NCI-H460 (cell line): Measurements from ENCODE around the gene CYP19A1. TPM values are rescaled to one million over a fixed set of nuclear protein-coding genes. Genes with fewer than 3 reads are reported as not detected.

Source experiments
- DNase-seq: peaks from one replicate; pipeline ENCODE4 v3.0.0-alpha.2; 2016; ENCODE audit warnings: low read depth; ENCODE audit errors: extremely low read depth
- total RNA-seq: library from RNA; depleted of rRNA; stranded (reverse); fragments of >200 nt; shearing (Covaris generic); gene quantifications from 2 replicates; pipeline ENCODE4 v1.2.3, GENCODE V29; 2014

CYP19A1 gene
- total RNA-seq, 1 experiment from 2014 or later = 0.79 TPM

GRCh38 chr15:51328926-51329325 is 9.5 kb downstream of the CYP19A1 start:
- DNase-seq = no peak

DNA sequence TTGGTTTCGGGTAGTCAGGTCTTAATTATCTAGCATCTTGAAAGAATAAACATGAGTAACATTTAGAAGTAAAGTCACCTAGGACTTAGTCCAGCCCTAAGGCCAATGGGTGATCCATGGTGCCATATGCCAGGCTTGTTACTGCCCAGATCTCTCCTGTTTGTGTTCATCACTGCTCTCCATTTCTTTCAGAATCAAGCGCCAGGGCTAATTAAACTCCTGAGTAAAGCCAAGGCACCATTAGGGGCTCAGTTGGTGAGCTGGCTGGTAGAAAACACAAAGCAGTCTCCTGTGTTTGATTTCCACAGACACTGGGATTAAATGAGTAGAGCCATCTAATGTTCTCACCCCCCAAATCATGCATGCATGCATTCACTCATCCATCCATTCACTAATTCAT is 11.3 kb downstream of the CYP19A1 start:
- no peak for DNase-seq

- no peak for DNase-seq
Observed at GRCh38 chr15:51325167-51325566, 13.2 kb downstream of the CYP19A1 start.

DNA sequence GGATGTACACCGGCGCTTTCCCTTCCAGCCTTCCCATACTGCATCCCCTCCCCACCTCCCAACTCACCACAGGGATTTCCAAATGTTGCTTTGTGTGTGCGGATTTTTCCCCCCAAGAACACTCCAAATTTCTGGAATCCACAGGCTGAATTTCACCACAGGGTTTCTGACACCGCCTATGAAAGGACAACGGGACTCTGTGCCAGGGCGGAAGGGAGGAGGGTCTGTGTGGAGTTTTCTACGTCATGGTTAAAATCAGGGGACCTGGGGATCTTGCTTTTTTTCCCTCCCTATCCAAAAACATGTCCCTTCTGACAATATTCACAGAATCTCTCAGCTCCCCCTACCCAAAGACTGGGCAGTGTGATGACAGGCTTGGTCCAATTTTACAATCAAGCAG is 14.6 kb downstream of the CYP19A1 start:
- no peak for DNase-seq

- DNase-seq = no peak
Observed at GRCh38 chr15:51322621-51323296, 15.6 kb downstream of the CYP19A1 start.

DNA sequence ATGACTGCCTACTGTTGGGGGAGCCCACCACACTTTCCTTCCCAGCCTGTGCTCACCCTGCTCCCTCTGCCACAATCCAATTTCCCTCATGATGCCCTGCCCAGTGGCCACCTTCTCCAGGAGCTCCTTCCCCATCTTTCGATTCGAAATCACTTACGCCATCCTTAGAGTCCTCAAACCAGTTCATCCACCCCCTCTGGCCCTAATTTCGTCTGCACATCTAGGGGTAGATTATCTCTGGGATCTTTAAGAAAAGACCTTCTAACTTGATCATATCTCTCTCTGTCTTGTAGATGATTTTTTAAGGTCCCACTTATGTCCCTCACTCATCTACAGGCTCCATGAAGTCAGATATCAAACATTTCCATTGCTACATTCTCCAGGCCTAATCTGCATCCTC is 17.1 kb downstream of the CYP19A1 start:
- no peak for DNase-seq

GRCh38 chr15:51320843-51321242 is 17.6 kb downstream of the CYP19A1 start:
- no peak for DNase-seq

DNA sequence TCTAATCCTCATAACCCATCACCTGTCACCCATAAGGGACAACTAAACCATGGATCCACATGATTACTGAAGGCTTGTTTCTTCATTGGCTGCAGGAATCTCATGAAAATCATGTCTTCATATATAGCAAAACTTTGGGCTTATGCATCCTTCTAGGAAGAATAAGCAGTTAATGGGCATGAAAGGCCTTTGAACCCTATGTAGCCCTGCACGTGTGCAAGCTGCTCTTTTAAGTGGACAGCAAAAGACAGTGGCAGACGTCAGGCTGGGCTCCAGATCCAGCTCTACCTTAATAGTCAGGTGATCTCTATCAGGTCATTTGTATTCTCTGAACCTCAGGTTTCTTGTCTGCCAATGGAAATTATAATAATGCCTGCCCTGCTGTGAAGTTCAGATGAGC is 18.9 kb downstream of the CYP19A1 start:
- DNase-seq = no peak

DNA sequence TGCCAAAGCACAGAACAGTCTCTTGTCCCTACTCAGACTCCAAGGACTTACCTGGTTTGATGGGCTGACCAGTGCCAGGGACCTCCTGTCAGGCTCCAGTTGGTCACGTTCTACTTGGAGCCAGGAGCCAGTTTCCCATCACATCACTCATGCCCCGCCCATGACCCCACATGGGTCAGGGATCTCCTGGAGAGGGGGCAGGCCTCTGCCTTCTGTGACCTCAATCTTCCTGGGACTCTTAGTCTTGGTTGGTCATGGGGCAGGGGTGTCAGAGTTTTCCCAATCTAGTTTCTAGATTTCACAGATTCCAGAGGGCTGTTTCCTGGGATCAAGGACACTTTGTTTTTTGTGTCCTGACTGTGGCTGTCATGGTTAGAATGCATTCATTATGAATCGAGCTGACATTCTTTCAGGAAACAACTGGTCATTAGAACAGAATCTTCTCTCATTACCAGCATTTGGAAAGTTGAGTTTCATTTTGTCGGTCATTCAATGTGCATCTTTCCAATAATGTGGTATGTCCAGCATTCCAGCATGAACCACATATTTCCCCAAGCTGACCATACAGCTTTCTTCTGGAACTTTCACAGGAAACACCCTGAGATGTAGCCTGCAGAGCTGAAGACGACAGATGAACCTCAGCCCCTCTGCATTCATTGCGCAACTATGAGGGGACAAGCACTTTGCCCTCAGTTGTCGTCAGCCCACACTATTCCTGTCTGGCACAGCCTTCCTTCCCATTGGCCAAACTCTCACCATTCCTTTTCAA is 19.8 kb downstream of the CYP19A1 start:
- no peak for DNase-seq

DNA sequence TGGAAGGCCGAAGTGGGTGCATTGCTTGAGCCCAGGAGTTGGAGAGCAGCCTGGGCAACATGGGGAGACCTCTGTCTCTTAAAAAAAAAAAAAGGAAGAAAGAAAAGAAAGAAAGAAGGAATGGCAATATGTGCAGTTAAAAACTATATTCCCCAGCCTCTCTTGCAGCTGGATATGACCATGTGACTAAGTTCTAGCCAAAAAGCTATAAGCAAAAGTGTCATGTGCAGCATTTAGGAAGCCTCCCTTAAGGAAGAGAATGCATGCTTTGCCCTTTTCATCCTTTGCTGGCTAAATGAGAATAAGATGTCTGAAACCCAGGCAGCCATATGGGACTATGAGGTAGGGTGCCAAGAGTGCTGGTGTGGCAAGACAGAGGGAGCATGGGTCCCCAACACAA is 21.8 kb downstream of the CYP19A1 start:
- no peak for DNase-seq

DNA sequence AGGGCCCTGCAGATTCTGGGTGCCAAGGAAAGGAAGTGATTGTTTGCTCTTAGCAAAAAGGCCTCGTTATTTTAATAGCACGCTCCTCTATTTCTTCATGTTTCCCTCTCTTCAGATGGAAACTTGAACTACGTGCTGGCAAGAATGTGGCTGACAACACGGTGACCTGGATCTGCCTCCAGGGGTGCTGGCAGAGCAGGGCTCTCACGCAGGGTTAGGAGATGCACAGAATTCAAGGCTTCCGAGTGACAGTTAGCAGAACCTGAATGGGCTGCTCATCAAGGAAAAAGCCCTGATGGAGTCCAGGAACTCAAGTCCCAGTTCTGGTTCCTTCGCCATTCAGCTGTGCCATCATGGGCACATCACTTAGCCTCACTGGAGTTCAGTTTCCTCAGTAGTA is 22.7 kb downstream of the CYP19A1 start:
- no peak for DNase-seq

GRCh38 chr15:51314391-51315337 is 23.7 kb downstream of the CYP19A1 start:
- DNase-seq = no peak

- no peak for DNase-seq
Observed at GRCh38 chr15:51313644-51314280, 24.6 kb downstream of the CYP19A1 start.

DNA sequence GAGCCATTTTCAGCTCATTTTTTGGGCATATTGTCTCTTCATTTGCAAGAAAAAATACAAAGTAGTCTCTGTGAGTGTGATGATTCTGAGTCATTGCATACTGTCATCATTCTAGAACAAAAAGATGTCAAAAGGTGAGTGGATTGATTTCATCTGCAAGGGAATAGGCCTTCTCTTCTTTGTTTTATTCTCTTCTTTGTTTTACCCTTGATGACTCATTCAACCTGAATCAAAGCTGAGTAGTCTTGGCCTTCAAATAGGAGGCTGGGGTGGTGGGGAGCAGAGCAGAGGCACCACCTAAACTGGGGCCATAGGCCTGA is 25.4 kb downstream of the CYP19A1 start:
- no peak for DNase-seq

DNA sequence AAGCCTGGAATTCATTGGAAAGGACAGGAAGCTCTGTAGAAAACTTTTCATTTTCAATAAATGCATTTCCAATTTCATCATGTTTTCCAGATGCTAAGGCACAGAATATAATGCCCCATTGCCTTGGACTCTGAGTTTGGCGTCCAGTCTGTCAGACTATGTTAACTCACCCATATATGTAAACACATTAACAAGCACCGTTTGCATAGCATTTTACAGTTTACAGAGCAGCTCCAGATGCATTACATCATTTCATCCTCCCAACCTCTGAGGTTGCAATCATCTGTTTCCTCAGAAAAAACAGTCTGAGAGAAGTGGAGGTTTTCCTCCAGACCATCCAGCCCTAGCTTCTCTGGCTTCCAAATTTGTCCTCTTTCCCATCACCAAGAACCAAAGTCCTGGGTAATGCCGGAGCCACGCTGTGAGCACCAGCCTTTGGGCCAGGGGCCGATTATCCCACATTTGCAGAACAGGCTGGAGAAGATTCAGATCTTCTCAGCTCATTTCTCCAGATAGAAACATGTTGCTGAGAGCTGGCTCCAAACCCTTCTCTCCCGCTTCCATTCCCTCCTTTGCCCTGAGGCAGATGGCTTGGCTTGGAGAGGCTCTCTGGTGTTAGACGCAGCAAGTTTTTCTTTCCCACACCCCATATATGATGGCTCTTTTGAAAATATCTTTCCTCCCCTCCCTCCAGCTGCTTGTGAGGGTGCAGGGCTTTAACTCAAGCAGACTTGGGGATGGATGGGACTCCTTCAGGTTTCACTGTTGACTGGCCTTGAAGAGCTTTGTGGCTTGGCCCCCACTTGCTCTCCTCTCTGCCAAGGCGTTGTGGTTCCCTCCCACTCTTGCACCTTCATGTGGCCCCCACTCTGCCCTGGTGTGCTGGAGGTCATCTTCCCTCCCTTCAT is 26.0 kb downstream of the CYP19A1 start:
- DNase-seq = no peak

DNA sequence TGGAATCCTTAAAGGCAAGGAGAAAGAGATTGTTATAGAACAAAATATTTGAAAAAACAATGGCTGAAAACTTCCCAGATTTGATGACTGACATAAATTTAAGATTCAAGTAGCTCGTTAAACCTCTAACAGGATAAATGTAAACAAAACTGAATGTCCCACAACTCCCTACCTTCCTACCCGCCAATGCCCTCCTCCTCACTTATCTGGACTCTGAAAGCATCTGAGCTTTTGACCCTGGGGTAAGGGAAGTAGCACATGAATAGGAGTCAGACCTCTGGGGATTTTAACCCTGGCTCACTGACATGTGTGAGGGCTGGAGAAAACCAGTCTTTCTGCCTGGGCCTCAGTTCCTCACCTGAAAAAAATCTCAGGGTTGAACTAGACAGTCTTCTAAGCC is 26.9 kb downstream of the CYP19A1 start:
- DNase-seq = no peak

DNA sequence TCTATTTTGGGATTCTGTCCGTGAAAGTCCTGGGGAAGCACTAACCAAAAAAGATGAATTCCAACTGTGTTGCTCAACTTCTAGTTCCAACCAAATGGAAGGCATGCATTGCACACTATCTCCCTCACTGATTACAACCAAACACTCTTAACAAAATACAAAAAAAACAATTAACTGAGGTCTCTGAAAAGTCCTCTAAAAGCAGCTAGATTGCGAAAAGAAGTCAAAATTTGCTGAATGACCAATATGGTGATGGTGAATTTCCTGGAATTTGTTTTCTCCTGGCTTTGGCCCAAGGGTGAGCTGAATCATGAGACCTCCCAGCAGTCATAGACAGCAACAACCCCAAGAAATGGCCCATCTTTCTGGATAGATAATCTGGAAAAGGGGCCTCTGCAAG is 28.3 kb downstream of the CYP19A1 start:
- DNase-seq = no peak

DNA sequence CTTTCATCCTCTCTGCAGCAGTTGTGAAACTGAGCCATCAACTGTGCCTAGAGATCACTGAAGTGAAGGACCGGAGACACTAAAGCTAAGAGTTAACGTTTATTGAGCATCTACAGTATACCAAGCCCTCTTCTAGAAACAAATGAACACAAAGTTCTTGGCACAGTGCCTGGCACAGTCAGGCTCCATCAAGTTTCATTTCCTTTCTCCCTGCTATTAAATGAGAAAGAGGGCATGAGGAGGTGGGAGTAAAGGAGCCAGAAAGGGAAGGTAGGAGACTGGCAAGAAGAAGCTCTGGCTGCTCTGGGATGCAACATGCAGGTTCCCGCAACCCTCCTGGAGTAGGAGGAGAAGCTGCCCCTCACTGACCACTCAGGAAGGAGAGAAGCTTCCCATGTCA is 30.6 kb downstream of the CYP19A1 start:
- DNase-seq = no peak

- DNase-seq = no peak
Observed at GRCh38 chr15:51307325-51307724, 31.1 kb downstream of the CYP19A1 start.

DNA sequence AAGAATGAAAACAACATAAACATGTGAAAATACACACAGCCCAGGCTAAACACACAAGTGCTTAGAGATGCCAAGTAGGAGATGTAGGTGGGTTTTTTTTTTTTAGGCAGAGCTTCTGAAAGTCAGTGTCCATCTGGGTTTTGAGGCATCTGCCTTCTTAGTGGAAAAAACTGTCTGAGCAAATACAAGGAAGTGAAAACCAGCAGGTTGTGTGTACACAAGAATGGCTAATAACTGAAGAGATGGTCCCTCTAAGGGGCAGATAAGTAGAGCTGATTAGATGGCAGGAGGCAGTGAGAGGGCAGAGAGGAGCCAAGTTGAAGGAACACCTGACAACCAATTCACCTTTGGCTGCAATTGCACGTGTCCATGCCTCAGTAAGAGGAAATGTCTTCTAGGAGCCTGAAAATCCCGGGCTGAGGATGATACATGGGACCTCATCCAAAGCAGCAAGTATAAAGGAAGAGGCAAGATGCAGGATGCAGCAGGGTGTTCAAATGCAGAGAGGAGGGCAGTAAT is 34.9 kb downstream of the CYP19A1 start:
- DNase-seq = no peak
